Astrocyte (in vitro differentiated cells and primary cell): Measurements from ENCODE around the gene ODF4.

Source experiments
- CTCF ChIP-seq: IDR thresholded peaks from 2 replicates; pipeline ENCODE4 v1.5.1; 2011; ENCODE audit warnings: low read depth, mild to moderate bottlenecking, inconsistent platforms, low read length, moderate library complexity; ENCODE audit not compliant: insufficient read depth
- EZH2 ChIP-seq: IDR thresholded peaks from 2 replicates; pipeline ENCODE4 v1.6.1; 2012; ENCODE audit warnings: mild to moderate bottlenecking, low read length, inconsistent platforms; ENCODE audit not compliant: insufficient read depth

- TF ChIP-seq EZH2 (no peak), CTCF (no peak)
Observed at GRCh38 chr17:8382052-8382879, 42.6 kb downstream of the ODF4 start.
